GM21737 (cell line): Measurements from ENCODE around the gene SPRED2.

Experiments
- ATAC-seq: cut with Tn5 transposase; IDR thresholded peaks from one replicate; pipeline ENCODE4 v1.9.1; 2021; ENCODE audit warnings: mild to moderate bottlenecking, moderate library complexity; ENCODE audit not compliant: unreplicated experiment

SPRED2 gene

GRCh38 chr2:65443509-65444186, 11.2 kb upstream of the SPRED2 start:
- ATAC-seq, result no peak

GRCh38 chr2:65442420-65443020, 10.1 kb upstream of the SPRED2 start:
- no peak for ATAC-seq

GRCh38 chr2:65438137-65438899, 5.9 kb upstream of the SPRED2 start:
- no peak for ATAC-seq

GRCh38 chr2:65437392-65438135, 5.2 kb upstream of the SPRED2 start:
- ATAC-seq, result no peak

- peak; percentile 73 for ATAC-seq
Measured at GRCh38 chr2:65436824-65437221, 4.4 kb upstream of the SPRED2 start.

GRCh38 chr2:65436169-65436823, 3.9 kb upstream of the SPRED2 start:
- ATAC-seq, result peak; percentile 33

- no peak for ATAC-seq
Measured at GRCh38 chr2:65435625-65436168, 3.3 kb upstream of the SPRED2 start.

- ATAC-seq, result no peak
Measured at GRCh38 chr2:65434592-65435241, 2.3 kb upstream of the SPRED2 start.

- peak; percentile 24 for ATAC-seq
Measured at GRCh38 chr2:65431421-65432226, 775 bp downstream of the SPRED2 start.

- peak; percentile 37 for ATAC-seq
Measured at GRCh38 chr2:65430603-65431420, 1.6 kb downstream of the SPRED2 start.

- ATAC-seq, result peak; percentile 10
Measured at GRCh38 chr2:65429786-65430602, 2.4 kb downstream of the SPRED2 start.

GRCh38 chr2:65427532-65427931, 4.9 kb downstream of the SPRED2 start:
- no peak for ATAC-seq

GRCh38 chr2:65425276-65425675, 7.1 kb downstream of the SPRED2 start:
- ATAC-seq, result no peak

- ATAC-seq, result no peak
Measured at GRCh38 chr2:65424391-65424790, 8.0 kb downstream of the SPRED2 start.

- ATAC-seq, result no peak
Measured at GRCh38 chr2:65421432-65421748, 11.0 kb downstream of the SPRED2 start.

GRCh38 chr2:65420712-65421431, 11.5 kb downstream of the SPRED2 start:
- ATAC-seq, result peak; percentile 75

GRCh38 chr2:65417509-65418085, 14.8 kb downstream of the SPRED2 start:
- ATAC-seq, result no peak
